Esophagus (tissue), 2 donors: Measurements from ENCODE around the gene MRPS14. TPM values are rescaled to one million over a fixed set of nuclear protein-coding genes. Genes with fewer than 3 reads are reported as not detected.

Experiments used
- H3K27ac ChIP-seq, 2 donors: one replicate each; pipeline ENCODE4 v1.5.1; 2013; ENCODE audit warnings: low read depth in 2 of 2, mild to moderate bottlenecking in 2 of 2, inconsistent platforms in 1 of 2, low read length in 1 of 2, moderate library complexity in 1 of 2
- H3K27me3 ChIP-seq, 2 donors: one replicate each; pipeline ENCODE4 v1.6.1; 2013; ENCODE audit warnings: low read length in 2 of 2, control low read depth in 1 of 2, mild to moderate bottlenecking in 1 of 2; ENCODE audit not compliant: insufficient read depth in 2 of 2, control insufficient read depth in 1 of 2
- H3K36me3 ChIP-seq, 2 donors: one replicate each; pipeline ENCODE4 v1.6.1; 2013; ENCODE audit warnings: low read length in 1 of 2; ENCODE audit not compliant: control insufficient read depth in 2 of 2, insufficient read depth in 2 of 2
- H3K4me1 ChIP-seq, 2 donors: one replicate each; pipeline ENCODE4 v1.6.1; 2013; ENCODE audit warnings: low read length in 1 of 2; ENCODE audit not compliant: control insufficient read depth in 2 of 2, insufficient read depth in 2 of 2
- H3K4me3 ChIP-seq, 2 donors: one replicate each; pipeline ENCODE4 v1.5.1; 2013; ENCODE audit warnings: low read length in 2 of 2, mild to moderate bottlenecking in 2 of 2, low read depth in 1 of 2, moderate library complexity in 1 of 2
- H3K9me3 ChIP-seq, 2 donors: one replicate each; pipeline ENCODE4 v1.6.1; 2013; ENCODE audit warnings: mild to moderate bottlenecking in 2 of 2, low read depth in 1 of 2, low read length in 1 of 2, moderate library complexity in 1 of 2; ENCODE audit not compliant: control insufficient read depth in 2 of 2, insufficient read depth in 1 of 2
- WGBS, 2 donors: extraction: QIAGEN DNeasy Blood & Tissue Kit; methylation state at CpG; one replicate each; pipeline ENCODE4 v1.1.7; 2013; 5-methylcytosine and 5-hydroxymethylcytosine counted together
- polyA plus RNA-seq, 2 donors: library from polyadenylated mRNA; stranded (reverse); fragments of 200-250 nt; gene quantifications; one replicate each; pipeline ENCODE4 v1.2.3, GENCODE V29; 2013
- donor health status: healthy with polysubstance abuse.
- donor health status: Bipolar disorder and iron deficiency.

Gene MRPS14
- polyA plus RNA-seq, 2 donors, result 6.7 to 21.2 TPM

GRCh38 chr1:174963529-174964125 lies 59.6 kb downstream of the MRPS14 start:
- no peak overlapping the region for H3K27ac ChIP-seq
- peaks cover 0 to 3% of the 10 kb centered on the region in 2 donors for H3K4me1 ChIP-seq
- H3K36me3 ChIP-seq, result no peaks in the 10 kb centered on the region
- no peak overlapping the region for H3K4me3 ChIP-seq
- H3K27me3 ChIP-seq, result no peaks in the 10 kb centered on the region
- no peaks in the 10 kb centered on the region for H3K9me3 ChIP-seq
- WGBS, 2 donors, result 54 to 57% methylated on average over 2 of the region's 2 CpGs

Other genes with a start within 250 kb of the MRPS14 start
- 10 to 100 TPM; 24.2 to 66.8 TPM for gene CACYBP, start 23.5 kb downstream of the MRPS14 start, polyA plus RNA-seq
- under 1 TPM; 0.07 to 0.08 TPM for gene TNN, start 44.4 kb upstream of the MRPS14 start, polyA plus RNA-seq
- gene KIAA0040, start 169.4 kb upstream of the MRPS14 start, polyA plus RNA-seq, result 1 to 10 TPM; 2.3 to 4.0 TPM